Measurements from ENCODE around the gene DCLK1.

Gene DCLK1

DNA sequence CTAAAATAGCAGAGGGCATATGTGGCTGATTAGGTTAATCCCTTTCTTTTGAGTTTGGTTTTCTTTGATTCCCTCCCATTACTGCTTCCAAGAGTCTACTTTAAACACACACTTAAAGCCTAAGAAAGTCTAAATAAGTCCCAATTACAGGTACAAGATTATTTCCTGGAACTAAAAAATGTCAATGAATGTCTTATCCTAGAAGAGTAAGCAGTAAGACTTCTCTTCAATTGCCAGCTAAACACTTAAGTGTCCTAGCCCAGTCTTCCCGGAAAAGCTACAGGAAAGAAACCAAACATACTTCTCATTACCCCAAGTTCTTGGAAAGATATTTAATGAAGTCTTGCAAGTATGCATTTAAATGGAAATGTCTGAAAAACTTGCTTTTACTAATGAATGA is 233.1 kb downstream of the DCLK1 start:
- Histone ChIP-seq H3K9me3 (ENCODE audit: control insufficient read depth, insufficient read depth, low read length) (no peaks in the 10 kb centered on the region), H3K9ac (ENCODE audit: low read depth, low read length) (no peak overlapping the region)

DNA sequence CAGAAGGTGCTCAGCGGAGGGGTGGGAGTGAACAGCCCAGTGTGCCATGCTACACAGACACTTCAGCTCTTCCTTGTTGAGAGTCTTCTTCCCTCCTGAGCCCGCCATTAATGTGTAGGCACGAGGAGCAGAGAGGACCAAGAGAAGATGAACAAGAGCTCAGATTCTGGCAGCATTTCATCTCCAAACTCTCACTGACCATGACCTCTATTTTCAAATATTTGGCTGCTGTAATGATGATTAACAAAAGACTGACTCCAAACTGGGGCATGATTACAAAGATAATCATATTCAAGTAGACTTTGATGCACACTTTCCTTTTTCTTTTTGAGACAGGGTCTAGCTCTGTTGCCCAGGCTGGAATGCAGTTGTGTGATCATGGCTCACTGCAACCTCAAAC is 236.5 kb downstream of the DCLK1 start:
- H3K4me1 ChIP-seq (ENCODE audit: control insufficient read depth, insufficient read depth, low read length) = no peaks in the 10 kb centered on the region
- H3K27me3 ChIP-seq (ENCODE audit: control insufficient read depth, insufficient read depth, low read length) = no peaks in the 10 kb centered on the region
- no peak overlapping the region for H3K9ac ChIP-seq (ENCODE audit: low read depth, low read length)
- no peak overlapping the region for H3K4me3 ChIP-seq (ENCODE audit: low read depth, low read length)
- no peaks in the 10 kb centered on the region for H3K36me3 ChIP-seq (ENCODE audit: control insufficient read depth, insufficient read depth, low read length)
- H3K9me3 ChIP-seq (ENCODE audit: control insufficient read depth, insufficient read depth, low read length) = no peaks in the 10 kb centered on the region

More for the DNA sequence above, 233.1 kb downstream of the DCLK1 start:
- no peak overlapping the region for H3K4me3 ChIP-seq (ENCODE audit: low read depth, low read length)
- H3K4me1 ChIP-seq (ENCODE audit: control insufficient read depth, insufficient read depth, low read length) = no peaks in the 10 kb centered on the region
- no peaks in the 10 kb centered on the region for H3K36me3 ChIP-seq (ENCODE audit: control insufficient read depth, insufficient read depth, low read length)
- no peaks in the 10 kb centered on the region for H3K27me3 ChIP-seq (ENCODE audit: control insufficient read depth, insufficient read depth, low read length)

DNA sequence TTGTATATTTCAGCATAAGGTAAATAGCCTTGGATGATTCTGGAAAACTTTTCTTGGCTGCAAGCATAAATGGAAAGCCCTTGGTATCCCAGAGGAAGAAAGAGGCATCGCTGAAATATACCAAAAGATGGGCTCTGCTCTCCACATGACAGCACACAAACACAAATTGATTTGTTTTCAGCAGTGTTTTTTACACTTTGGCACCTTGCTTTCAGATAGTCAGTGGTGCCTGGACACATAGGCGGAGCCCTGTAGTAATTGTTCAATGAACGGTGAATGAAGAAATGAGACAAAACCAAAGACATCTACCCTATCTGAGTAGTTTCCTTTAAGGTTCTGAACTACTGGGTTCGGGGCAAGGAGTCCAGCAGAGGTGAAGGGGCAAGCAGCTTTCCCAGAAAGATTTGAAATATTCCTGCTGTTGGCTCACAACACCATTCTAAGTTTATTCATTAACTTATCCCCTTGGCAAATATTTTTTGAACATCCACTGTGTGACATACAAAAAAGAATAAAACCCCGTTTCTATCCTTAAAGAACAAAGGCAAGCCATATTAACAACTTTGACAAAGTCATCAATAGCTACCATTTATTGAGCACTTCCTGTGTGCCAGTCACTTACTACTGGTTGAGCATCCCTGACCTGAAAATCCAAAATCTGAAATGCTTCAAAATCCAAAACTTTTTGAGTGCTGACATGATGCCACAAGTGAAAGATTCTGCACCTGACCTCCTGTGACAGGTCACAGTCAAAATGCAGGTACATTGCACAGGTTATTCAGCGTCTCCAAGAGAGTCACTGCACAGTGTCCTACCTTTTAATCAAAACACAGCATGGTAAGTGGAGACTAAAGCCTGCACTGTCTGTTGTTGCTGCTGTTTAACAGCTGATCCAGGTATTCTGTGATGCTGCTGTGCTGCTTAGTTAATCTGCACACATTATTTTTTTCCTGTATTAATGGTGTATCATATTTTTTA is 238.1 kb downstream of the DCLK1 start:
- Histone ChIP-seq H3K9me3 (ENCODE audit: control insufficient read depth, insufficient read depth, low read length) (no peaks in the 10 kb centered on the region), H3K4me3 (ENCODE audit: low read depth, low read length) (no peak overlapping the region), H3K4me1 (ENCODE audit: control insufficient read depth, insufficient read depth, low read length) (no peaks in the 10 kb centered on the region), H3K9ac (ENCODE audit: low read depth, low read length) (no peak overlapping the region), H3K36me3 (ENCODE audit: control insufficient read depth, insufficient read depth, low read length) (no peaks in the 10 kb centered on the region), H3K27me3 (ENCODE audit: control insufficient read depth, insufficient read depth, low read length) (no peaks in the 10 kb centered on the region)

DNA sequence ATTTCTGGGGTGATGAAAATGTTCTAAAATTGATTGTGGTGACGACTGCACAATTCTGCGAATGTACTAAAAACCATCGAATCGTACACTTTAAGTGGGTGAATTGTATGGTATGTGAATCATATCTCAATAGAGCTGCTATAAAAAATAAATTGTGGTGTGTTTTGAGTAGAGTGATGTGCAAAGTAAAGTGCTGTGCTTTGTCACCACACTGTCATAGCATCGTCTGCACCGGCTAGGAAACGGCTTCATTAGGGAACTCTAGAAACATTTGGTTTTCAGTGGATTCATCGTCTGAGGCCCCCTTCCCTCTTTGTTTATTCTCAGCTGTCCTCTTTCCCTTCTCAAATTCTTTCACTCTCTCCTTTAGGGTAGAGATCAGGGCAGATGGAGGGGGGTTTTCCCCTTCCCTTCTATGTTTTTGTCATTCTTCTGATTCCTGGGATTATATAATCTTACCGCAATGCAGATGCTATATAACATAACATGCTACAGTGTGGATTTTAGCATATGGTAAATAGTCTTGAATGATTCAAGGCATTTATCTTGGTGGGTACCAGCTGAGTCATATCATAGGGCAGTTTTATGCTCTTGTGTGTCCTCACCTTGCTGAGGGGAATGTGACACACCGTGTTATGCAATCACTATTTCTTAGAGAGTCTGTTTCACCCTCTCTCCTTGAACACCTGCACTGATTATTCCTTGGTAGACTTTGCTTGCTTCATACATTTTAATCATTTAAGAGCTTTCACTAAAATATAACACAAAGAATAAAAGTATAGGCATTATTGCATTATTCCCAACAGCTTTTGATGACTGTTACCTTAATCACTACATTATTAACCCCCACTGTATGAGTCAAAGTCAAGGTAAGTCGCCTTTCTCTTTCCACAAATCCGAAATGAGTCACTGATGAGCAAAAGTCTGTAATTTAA is 239.4 kb downstream of the DCLK1 start:
- H3K36me3 ChIP-seq (ENCODE audit: control insufficient read depth, insufficient read depth, low read length) = no peaks in the 10 kb centered on the region
- no peak overlapping the region for H3K4me3 ChIP-seq (ENCODE audit: low read depth, low read length)
- no peaks in the 10 kb centered on the region for H3K4me1 ChIP-seq (ENCODE audit: control insufficient read depth, insufficient read depth, low read length)
- no peak overlapping the region for H3K9ac ChIP-seq (ENCODE audit: low read depth, low read length)
- H3K9me3 ChIP-seq (ENCODE audit: control insufficient read depth, insufficient read depth, low read length) = no peaks in the 10 kb centered on the region
- H3K27me3 ChIP-seq (ENCODE audit: control insufficient read depth, insufficient read depth, low read length) = no peaks in the 10 kb centered on the region

DNA sequence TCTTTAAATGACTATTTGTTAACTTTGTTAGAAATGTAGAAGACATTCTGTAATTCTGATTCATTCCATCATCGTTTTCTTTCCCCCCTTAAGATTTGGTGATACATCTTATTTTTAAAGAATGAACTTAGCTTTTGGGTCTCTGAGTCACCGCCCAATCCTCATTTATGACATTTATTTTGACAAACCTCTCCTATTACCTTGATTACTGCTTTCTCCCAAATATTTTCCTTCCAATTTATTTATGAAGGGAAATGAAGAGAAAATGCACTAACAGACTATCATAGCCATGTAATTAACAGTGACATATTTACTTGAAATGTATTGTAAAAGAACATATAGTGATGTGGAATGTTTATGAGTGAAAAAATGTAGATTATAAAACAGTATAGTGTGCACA is 241.6 kb downstream of the DCLK1 start:
- Histone ChIP-seq H3K4me1 (ENCODE audit: control insufficient read depth, insufficient read depth, low read length) (no peaks in the 10 kb centered on the region), H3K9ac (ENCODE audit: low read depth, low read length) (no peak overlapping the region), H3K9me3 (ENCODE audit: control insufficient read depth, insufficient read depth, low read length) (no peaks in the 10 kb centered on the region), H3K36me3 (ENCODE audit: control insufficient read depth, insufficient read depth, low read length) (no peaks in the 10 kb centered on the region), H3K27me3 (ENCODE audit: control insufficient read depth, insufficient read depth, low read length) (no peaks in the 10 kb centered on the region), H3K4me3 (ENCODE audit: low read depth, low read length) (no peak overlapping the region)

DNA sequence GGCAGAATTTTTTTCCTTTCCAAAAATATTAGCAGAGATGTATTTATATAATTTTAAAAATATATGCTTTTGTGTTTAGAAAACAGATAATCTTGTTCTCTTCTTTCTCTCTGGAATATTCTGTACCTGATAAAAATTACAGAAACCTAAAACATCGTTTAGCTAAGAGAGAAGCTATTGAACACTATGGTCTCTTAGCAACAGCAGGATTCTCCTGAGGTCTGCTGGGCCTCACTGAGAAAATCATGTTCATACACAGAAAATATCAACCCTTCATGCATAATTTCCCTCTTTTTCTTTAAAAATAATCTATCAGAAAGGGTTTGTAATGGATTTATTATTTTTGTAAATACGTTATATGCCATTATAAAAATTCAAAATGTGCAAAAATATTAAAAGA is 242.2 kb downstream of the DCLK1 start:
- Histone ChIP-seq H3K9me3 (ENCODE audit: control insufficient read depth, insufficient read depth, low read length) (no peaks in the 10 kb centered on the region), H3K9ac (ENCODE audit: low read depth, low read length) (no peak overlapping the region), H3K4me3 (ENCODE audit: low read depth, low read length) (no peak overlapping the region), H3K27me3 (ENCODE audit: control insufficient read depth, insufficient read depth, low read length) (no peaks in the 10 kb centered on the region), H3K36me3 (ENCODE audit: control insufficient read depth, insufficient read depth, low read length) (no peaks in the 10 kb centered on the region), H3K4me1 (ENCODE audit: control insufficient read depth, insufficient read depth, low read length) (no peaks in the 10 kb centered on the region)

DNA sequence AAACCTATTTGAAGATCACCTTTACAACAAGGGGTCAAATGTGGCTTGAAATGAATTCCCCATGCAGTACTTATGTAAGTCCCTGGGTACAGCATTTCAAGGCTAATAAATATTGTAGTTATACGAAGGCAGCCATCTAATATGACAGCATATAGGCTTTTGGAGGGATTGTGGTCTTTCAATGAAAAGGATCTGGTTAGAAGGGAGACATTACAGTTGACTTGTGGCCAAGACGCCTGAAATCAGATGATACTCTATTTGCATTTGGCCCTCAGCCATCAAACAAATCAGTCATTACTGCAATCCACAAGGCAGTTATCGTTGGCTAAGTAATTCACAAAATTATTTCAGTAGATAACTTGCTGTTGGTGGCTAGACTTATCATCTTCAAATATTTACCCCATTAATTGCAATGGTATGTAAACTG is 242.7 kb downstream of the DCLK1 start:
- Histone ChIP-seq H3K4me1 (ENCODE audit: control insufficient read depth, insufficient read depth, low read length) (no peaks in the 10 kb centered on the region), H3K9ac (ENCODE audit: low read depth, low read length) (no peak overlapping the region), H3K36me3 (ENCODE audit: control insufficient read depth, insufficient read depth, low read length) (no peaks in the 10 kb centered on the region), H3K4me3 (ENCODE audit: low read depth, low read length) (no peak overlapping the region), H3K9me3 (ENCODE audit: control insufficient read depth, insufficient read depth, low read length) (no peaks in the 10 kb centered on the region), H3K27me3 (ENCODE audit: control insufficient read depth, insufficient read depth, low read length) (no peaks in the 10 kb centered on the region)

DNA sequence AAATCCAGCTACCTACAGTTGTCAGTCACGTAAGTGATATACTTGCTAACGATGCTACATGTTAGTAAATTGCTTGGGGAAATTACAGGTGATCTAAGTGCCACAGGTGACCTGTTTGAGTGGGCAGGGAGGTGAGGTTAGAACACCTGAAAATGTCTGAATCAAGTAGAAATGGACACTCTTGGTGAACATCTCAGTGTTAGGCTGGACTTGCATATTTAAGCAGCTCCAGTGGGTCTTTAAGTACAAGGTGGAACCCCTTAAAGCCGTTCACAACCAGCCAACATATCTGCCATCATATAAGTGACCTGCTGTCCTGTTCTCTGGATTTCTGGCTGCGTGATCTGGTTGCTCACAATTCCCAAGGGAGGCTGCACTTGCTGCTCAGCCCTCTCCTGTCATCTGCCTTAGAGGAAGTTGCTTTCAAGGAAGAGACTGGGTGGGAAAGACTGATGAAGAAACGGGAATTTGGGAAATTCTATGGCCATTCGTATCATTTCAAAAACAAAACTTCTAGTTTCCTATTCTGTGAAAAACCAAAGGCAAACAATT is 244.0 kb downstream of the DCLK1 start:
- H3K4me3 ChIP-seq (ENCODE audit: low read depth, low read length) = no peak overlapping the region
- no peaks in the 10 kb centered on the region for H3K36me3 ChIP-seq (ENCODE audit: control insufficient read depth, insufficient read depth, low read length)
- H3K9ac ChIP-seq (ENCODE audit: low read depth, low read length) = no peak overlapping the region
- H3K27me3 ChIP-seq (ENCODE audit: control insufficient read depth, insufficient read depth, low read length) = no peaks in the 10 kb centered on the region
- no peaks in the 10 kb centered on the region for H3K9me3 ChIP-seq (ENCODE audit: control insufficient read depth, insufficient read depth, low read length)
- no peaks in the 10 kb centered on the region for H3K4me1 ChIP-seq (ENCODE audit: control insufficient read depth, insufficient read depth, low read length)

DNA sequence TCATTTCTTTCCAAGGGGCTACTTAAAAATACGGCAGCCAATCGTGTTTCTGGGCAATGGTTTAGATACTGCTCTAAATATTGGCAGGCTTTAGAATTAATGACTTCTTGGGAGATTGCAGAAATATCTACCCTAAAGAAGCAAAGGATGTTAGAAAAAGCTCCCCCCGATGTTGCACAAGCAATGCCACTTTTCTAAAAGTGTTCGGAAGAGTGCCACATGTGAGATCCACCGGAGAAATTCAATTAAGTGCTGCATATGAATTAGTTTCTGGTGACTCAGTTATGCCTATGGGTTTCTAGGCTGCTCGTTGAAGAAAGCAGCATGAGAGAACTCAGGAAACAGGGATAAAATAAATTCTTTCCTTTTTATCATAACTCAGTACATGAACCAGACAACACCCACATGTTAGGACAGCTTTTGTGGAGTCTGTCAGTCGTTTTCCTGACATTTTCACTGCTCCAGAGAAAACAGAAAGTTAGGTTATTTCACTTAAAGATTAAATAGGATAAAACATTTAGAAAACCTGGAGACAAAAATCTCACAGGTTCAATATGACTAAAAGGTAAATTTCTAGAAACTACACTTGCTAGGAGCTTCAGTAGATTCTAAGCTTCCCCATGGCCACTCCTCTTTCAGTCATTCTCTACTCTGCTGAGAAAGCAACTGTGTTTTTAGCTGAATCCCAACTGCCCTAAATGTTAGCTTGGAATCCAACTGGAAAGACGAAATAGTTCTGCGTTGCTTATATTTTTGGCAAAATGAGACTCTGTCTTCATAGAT is 244.7 kb downstream of the DCLK1 start:
- Histone ChIP-seq H3K4me3 (ENCODE audit: low read depth, low read length) (no peak overlapping the region), H3K9me3 (ENCODE audit: control insufficient read depth, insufficient read depth, low read length) (no peaks in the 10 kb centered on the region), H3K27me3 (ENCODE audit: control insufficient read depth, insufficient read depth, low read length) (no peaks in the 10 kb centered on the region), H3K9ac (ENCODE audit: low read depth, low read length) (no peak overlapping the region), H3K4me1 (ENCODE audit: control insufficient read depth, insufficient read depth, low read length) (no peaks in the 10 kb centered on the region), H3K36me3 (ENCODE audit: control insufficient read depth, insufficient read depth, low read length) (no peaks in the 10 kb centered on the region)

DNA sequence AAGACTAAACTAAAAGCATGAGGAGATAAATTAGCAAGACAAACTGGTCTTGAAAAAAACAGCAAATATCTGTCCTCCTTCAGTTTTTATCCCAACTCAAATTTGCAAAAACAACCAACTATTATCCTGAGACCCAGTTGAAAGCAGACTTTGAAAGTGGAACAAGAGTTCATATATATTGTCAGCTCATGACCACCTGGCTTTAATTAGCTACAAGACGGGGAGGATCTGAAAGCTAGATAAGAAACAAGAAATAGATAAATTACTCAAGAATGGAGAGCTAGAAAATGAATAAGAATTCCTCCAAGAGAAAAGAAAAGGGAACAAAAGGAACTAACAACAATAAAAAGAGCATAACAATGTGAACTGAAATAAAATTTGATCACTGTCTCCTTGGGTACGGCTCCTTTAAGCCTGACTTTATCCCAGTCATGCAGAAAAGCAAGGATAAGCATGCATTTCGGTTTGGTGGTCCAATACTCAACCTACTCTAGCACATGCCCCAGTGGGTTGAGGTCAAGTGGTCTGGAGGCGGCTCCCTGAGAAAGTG is 246.9 kb downstream of the DCLK1 start:
- Histone ChIP-seq H3K36me3 (ENCODE audit: control insufficient read depth, insufficient read depth, low read length) (no peaks in the 10 kb centered on the region), H3K9ac (ENCODE audit: low read depth, low read length) (no peak overlapping the region), H3K4me1 (ENCODE audit: control insufficient read depth, insufficient read depth, low read length) (no peaks in the 10 kb centered on the region), H3K4me3 (ENCODE audit: low read depth, low read length) (no peak overlapping the region), H3K27me3 (ENCODE audit: control insufficient read depth, insufficient read depth, low read length) (no peaks in the 10 kb centered on the region), H3K9me3 (ENCODE audit: control insufficient read depth, insufficient read depth, low read length) (no peaks in the 10 kb centered on the region)
